ENCODE measurements around the gene ERC1. TPM values are rescaled to one million over a fixed set of nuclear protein-coding genes. Genes with fewer than 3 reads are reported as not detected.
"Not testable (repeated sequence)": the region's sequence is repeated elsewhere in the genome, so short reads cannot be mapped to it uniquely, and the experiment has no call there.

ERC1 gene
- total and polyA plus RNA-seq, 5 experiments from 2014 or later, result 14.0 to 51.9 (median 22.5) TPM

GRCh38 chr12:1099618-1100017 lies 108.6 kb downstream of the ERC1 start:
- not testable (repeated sequence) for H3K27ac Mint-ChIP-seq

DNA sequence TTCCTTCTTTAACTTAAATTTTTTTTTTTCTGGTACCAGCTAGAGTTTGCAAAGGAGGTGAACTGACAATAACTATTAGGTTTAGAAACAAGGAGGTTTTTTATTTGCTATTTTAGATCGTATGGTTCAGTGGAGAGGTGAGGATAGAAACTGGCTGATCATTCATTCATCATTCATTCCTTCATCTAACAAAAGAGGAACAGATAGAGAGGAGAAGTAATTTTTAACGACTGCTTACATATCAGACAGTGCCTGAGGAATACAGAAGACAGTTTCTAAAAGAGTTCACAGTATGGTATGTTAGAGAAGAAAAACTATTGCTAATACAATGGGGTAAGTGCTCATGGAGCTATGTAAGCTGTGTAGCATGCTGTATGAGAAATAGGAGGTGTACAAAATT lies 111.1 kb downstream of the ERC1 start:
- peaks cover 23 to 45% (median 35%) of the 10 kb centered on the region in 4 donors for H3K4me1 Mint-ChIP-seq
- POLR2A ChIA-PET, result no interaction called here
- no peak overlapping the region for H3K4me3 Mint-ChIP-seq
- ATAC-seq (no peak), DNase-seq (no peak)
- H3K36me3 Mint-ChIP-seq, result peaks cover 0 to 8% (median 6%) of the 10 kb centered on the region in 3 donors
- H3K27me3 Mint-ChIP-seq, result no peaks in the 10 kb centered on the region
- H3K27ac Mint-ChIP-seq, result peak overlapping the region in 1 of 10 donors; percentile 90
- no peaks in the 10 kb centered on the region for H3K9me3 Mint-ChIP-seq

More at GRCh38 chr12:1099618-1100017, 108.6 kb downstream of the ERC1 start:
- peaks cover 22 to 43% (median 36%) of the 10 kb centered on the region in 4 donors for H3K4me1 Mint-ChIP-seq
- H3K4me3 Mint-ChIP-seq, H3K27me3 Mint-ChIP-seq, H3K9me3 Mint-ChIP-seq, DNase-seq, H3K36me3 Mint-ChIP-seq, ATAC-seq, POLR2A ChIA-PET: not testable (repeated sequence)

DNA sequence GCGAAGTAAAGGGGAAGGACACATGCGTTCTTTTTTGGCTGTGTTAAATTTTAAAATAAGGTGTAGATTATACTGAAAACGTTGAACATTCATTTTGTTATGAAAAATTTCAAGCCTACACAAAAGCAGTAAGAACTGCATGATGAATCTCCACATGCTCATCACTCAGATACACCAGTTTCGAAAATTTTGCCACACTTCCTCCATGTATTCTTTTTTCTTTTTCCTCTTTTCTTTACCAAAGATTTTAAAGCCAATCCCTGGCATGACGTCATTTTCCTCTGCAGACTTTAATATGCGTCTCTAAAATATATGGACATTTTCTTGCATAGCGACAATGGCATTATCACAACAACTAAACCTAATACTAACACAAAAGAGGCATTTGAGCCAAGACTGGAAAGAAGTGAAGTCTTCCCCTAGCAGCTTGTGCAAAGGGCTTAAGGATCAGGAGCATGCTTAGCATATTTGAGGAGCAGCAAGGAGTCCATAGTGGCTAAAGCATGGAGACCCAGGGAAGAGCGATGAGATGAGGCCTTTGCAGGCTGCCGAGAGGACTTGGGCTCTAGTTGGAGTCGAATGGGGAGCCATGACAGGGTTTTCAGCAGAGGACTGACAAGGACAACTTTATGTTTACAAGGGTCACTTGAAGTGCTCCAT lies 111.9 kb downstream of the ERC1 start:
- peaks cover 0 to 10% (median 6%) of the 10 kb centered on the region in 3 donors for H3K36me3 Mint-ChIP-seq
- H3K4me3 Mint-ChIP-seq, result peak overlapping the region in 1 of 10 donors; percentile 64
- H3K9me3 Mint-ChIP-seq, result no peaks in the 10 kb centered on the region
- ATAC-seq (no peak), DNase-seq (no peak)
- no peaks in the 10 kb centered on the region for H3K27me3 Mint-ChIP-seq
- H3K27ac Mint-ChIP-seq, result peak overlapping the region in 6 of 10 donors; percentile 12 to 90 (median 39)
- H3K4me1 Mint-ChIP-seq, result peaks cover 26 to 53% (median 40%) of the 10 kb centered on the region in 4 donors
- POLR2A ChIA-PET, result no interaction called here

DNA sequence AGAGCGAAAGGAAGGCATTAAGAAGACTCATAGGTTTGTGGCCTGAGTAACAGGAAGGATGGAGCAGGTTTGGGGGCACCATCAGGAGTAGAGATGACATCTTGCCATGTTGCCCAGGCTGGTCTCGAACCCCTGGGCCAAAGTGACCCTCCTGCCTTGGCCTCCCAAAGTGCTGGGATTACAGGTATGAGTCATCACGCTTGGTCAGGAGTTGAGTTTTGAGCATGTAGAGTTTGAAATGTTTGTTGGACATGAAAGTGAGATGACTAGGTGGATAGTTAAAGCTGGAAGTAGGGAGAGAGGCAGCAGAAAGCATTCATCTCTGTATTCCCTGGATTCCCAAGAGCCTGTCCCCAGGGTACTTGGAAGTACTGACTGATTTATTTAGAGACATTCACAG lies 112.6 kb downstream of the ERC1 start:
- POLR2A ChIA-PET, result interaction anchor here (1.0 kb wide), 1 partner anchor 114 kb away, joined by 3 read pairs; no protein-coding TSS in a partner anchor
- ATAC-seq, result no peak
- Mint-ChIP-seq H3K9me3 (no peaks in the 10 kb centered on the region), H3K27ac (peak overlapping the region in 7 of 10 donors; percentile 18 to 90 (median 59)), H3K36me3 (peaks cover 0 to 10% (median 6%) of the 10 kb centered on the region in 3 donors), H3K27me3 (no peaks in the 10 kb centered on the region), H3K4me3 (peak overlapping the region in 3 of 10 donors; percentile 7 to 64 (median 40)), H3K4me1 (peaks cover 32 to 51% (median 37%) of the 10 kb centered on the region in 4 donors)
- no peak for DNase-seq

GRCh38 chr12:1104088-1104800 lies 113.2 kb downstream of the ERC1 start:
- POLR2A ChIA-PET, result interaction anchor here (0.6 to 1.0 kb wide), 3 partner anchors 9 to 530 kb away, joined by 3 read pairs; no protein-coding TSS in a partner anchor
- Mint-ChIP-seq H3K4me3 (no peak overlapping the region), H3K27ac (peak overlapping the region in 4 of 10 donors; percentile 12 to 67 (median 34)), H3K4me1 (peaks cover 31 to 47% (median 35%) of the 10 kb centered on the region in 4 donors), H3K9me3 (no peaks in the 10 kb centered on the region), H3K36me3 (peaks cover 0 to 12% (median 6%) of the 10 kb centered on the region in 3 donors), H3K27me3 (no peaks in the 10 kb centered on the region)
- DNase-seq (peak in 3 of 10 donors; percentile 5 to 44 (median 30)), ATAC-seq (peak; percentile 68 to 76)

DNA sequence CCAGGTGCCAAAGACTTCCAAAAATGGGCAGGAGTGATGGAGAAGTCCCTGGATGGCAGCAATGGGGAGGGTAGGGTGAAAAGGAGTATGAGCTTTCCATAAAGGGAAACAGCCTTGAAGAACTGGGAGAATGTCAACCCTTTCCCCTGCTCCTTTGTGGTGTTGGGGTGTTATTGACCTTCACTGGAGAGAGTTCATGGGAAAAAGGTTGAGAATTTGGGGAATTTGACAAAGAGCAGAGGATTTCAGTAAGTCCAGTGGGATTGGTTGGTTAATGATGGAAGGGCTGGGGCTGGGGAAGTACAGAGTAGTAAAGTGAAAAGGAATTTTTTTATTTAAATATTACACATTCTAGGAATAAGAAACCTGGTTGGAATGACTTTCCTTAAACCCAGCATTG lies 116.6 kb downstream of the ERC1 start:
- Mint-ChIP-seq H3K27me3 (no peaks in the 10 kb centered on the region), H3K27ac (peak overlapping the region in 3 of 10 donors; percentile 2 to 31 (median 22)), H3K36me3 (peaks cover 0 to 37% (median 6%) of the 10 kb centered on the region in 3 donors), H3K4me1 (peaks cover 17 to 30% (median 27%) of the 10 kb centered on the region in 4 donors), H3K4me3 (no peak overlapping the region), H3K9me3 (no peaks in the 10 kb centered on the region)
- DNase-seq, result no peak
- ATAC-seq, result no peak
- POLR2A ChIA-PET, result no interaction called here

GRCh38 chr12:1108276-1108675 lies 117.3 kb downstream of the ERC1 start:
- peak overlapping the region in 4 of 10 donors; percentile 11 to 62 (median 54) for H3K27ac Mint-ChIP-seq
- peaks cover 0 to 39% (median 6%) of the 10 kb centered on the region in 3 donors for H3K36me3 Mint-ChIP-seq
- ATAC-seq, result no peak
- no peak for DNase-seq
- peaks cover 13 to 25% (median 23%) of the 10 kb centered on the region in 4 donors for H3K4me1 Mint-ChIP-seq
- no peak overlapping the region for H3K4me3 Mint-ChIP-seq
- POLR2A ChIA-PET, result no interaction called here
- no peaks in the 10 kb centered on the region for H3K9me3 Mint-ChIP-seq
- no peaks in the 10 kb centered on the region for H3K27me3 Mint-ChIP-seq

- Mint-ChIP-seq H3K4me3 (no peak overlapping the region), H3K36me3 (peaks cover 0 to 39% (median 0%) of the 10 kb centered on the region in 3 donors), H3K27ac (peak overlapping the region in 5 of 10 donors; percentile 20 to 44 (median 38)), H3K9me3 (no peaks in the 10 kb centered on the region), H3K27me3 (no peaks in the 10 kb centered on the region), H3K4me1 (no peaks in the 10 kb centered on the region)
- DNase-seq, result no peak
- POLR2A ChIA-PET, result interaction anchor here (0.7 kb wide), 1 partner anchor 340 kb away, joined by 5 read pairs; no protein-coding TSS in a partner anchor
- ATAC-seq, result no peak
These were observed 124.6 kb downstream of the ERC1 start for GRCh38 chr12:1115484-1116231.

GRCh38 chr12:1117371-1117770 lies 126.3 kb downstream of the ERC1 start:
- Mint-ChIP-seq H3K4me3 (no peak overlapping the region), H3K36me3 (peaks cover 0 to 22% (median 0%) of the 10 kb centered on the region in 3 donors), H3K9me3 (no peaks in the 10 kb centered on the region), H3K4me1 (peaks cover 0 to 8% (median 4%) of the 10 kb centered on the region in 4 donors), H3K27me3 (no peaks in the 10 kb centered on the region), H3K27ac (no peak overlapping the region)
- DNase-seq (no peak), ATAC-seq (no peak)
- POLR2A ChIA-PET, result interaction anchor here (0.5 to 2.2 kb wide), 6 partner anchors 138 to 493 kb away, joined by 3 to 18 read pairs (median 6); no protein-coding TSS in a partner anchor

- Mint-ChIP-seq H3K4me1 (peaks cover 4 to 15% (median 10%) of the 10 kb centered on the region in 4 donors), H3K27ac (peak overlapping the region in 1 of 10 donors; percentile 85), H3K4me3 (no peak overlapping the region), H3K36me3 (peaks cover 0 to 22% (median 0%) of the 10 kb centered on the region in 3 donors), H3K27me3 (no peaks in the 10 kb centered on the region), H3K9me3 (no peaks in the 10 kb centered on the region)
- DNase-seq, result peak; percentile 42 to 85 (median 66)
- peak in 1 of 2 donors; percentile 48 for ATAC-seq
- POLR2A ChIA-PET, result interaction anchor here (0.9 to 2.2 kb wide), 6 partner anchors 87 to 493 kb away, joined by 3 to 18 read pairs (median 6); no protein-coding TSS in a partner anchor
These were observed 127.0 kb downstream of the ERC1 start for GRCh38 chr12:1117970-1118563.

DNA sequence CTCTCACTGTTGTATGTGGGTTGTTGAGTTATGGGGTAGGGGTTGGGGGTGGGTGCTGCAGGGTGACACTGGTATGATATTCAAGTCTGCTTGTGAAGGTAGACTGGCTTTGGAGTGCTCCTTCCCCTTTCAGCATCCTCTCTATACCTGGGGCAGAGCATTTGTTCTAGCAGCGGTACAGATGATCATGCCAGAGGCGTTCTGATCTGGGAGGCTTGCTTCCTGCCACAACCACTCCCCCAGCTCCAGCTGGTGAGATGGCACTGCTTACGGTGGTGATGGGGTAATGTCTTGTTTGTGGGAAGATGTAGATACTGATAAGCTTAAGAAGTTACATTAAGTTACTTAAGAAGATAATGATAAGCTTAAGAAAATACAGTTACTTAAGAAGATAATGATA lies 131.8 kb downstream of the ERC1 start:
- peak; percentile 97 to 99 for ATAC-seq
- Mint-ChIP-seq H3K36me3 (peaks cover 0 to 2% (median 2%) of the 10 kb centered on the region in 3 donors), H3K4me1 (peaks cover 10 to 28% (median 22%) of the 10 kb centered on the region in 4 donors), H3K9me3 (no peaks in the 10 kb centered on the region), H3K4me3 (peak overlapping the region in 4 of 10 donors; percentile 12 to 27 (median 22)), H3K27ac (peak overlapping the region; percentile 9 to 91 (median 72)), H3K27me3 (no peaks in the 10 kb centered on the region)
- POLR2A ChIA-PET, result no interaction called here
- DNase-seq, result peak; percentile 17 to 78 (median 62)
